Dendritic cell treated with granulocyte-macrophage colony-stimulating factor and Interleukin-4, amounts not matched to agents 40 ng/mL and 50 ng/mL, for 4 days (primary cell): Measurements from ENCODE around the gene HDAC4.

ENCODE experiments used
- H3K27ac Mint-ChIP-seq: one replicate; pipeline ENCODE4 v1.8.0; 2022; ENCODE audit warnings: mild to moderate bottlenecking, mixed read lengths
- H3K27me3 Mint-ChIP-seq: one replicate; pipeline ENCODE4 v1.8.0; 2022; ENCODE audit warnings: mild to moderate bottlenecking, mixed read lengths
- H3K36me3 Mint-ChIP-seq: one replicate; pipeline ENCODE4 v1.8.0; 2022; ENCODE audit warnings: low read depth, mixed read lengths
- H3K4me1 Mint-ChIP-seq: one replicate; pipeline ENCODE4 v1.8.0; 2022; ENCODE audit warnings: low read depth, mixed read lengths
- H3K4me3 Mint-ChIP-seq: one replicate; pipeline ENCODE4 v1.8.0; 2022; ENCODE audit warnings: mild to moderate bottlenecking, moderate library complexity, mixed read lengths
- H3K9me3 Mint-ChIP-seq: one replicate; pipeline ENCODE4 v1.8.0; 2022; ENCODE audit warnings: mixed read lengths
- intact Hi-C: fragments of 100-400 bp; cut with micrococcal nuclease; formaldehyde crosslinking; loops from one replicate; pipeline ENCODE4 v1.15.0; 2022

The HDAC4 gene

DNA sequence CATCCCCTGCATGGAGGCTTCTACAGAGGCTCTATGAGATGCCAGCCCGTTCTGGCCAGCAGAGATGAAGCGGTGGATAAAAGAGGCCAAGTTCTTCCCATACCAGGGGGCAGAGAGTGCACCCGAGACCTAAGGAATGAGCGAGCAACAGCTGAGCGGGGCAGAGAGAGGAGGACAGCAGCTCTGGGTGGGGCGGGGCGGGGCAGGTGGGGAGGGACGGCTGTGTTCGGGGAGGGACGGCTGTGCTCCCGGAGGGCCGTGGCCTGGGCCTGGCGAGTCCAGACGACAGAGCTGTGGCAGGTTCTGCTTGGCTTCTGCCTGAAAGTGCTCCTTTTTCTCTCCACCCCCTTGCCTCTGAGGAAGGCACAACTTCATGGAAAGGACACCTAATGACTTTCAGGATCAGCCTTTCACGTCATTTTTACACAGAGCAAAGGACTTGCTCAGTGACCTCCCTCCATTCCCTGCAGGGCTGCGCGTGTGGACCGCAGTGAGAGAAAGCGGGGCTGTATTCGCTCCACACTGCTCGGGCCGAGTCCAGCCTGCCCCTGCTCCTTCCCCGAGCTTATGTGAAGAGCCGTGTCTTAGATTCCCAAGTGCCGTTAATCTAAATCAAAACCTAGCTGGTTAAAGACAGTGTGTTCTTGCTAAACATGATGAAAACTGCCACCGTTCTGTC, 232.9 kb downstream of the HDAC4 start:
- Mint-ChIP-seq H3K9me3 (peaks cover 24% of the 10 kb centered on the region), H3K4me1 (peaks cover 7% of the 10 kb centered on the region), H3K36me3 (peaks cover 90% of the 10 kb centered on the region), H3K4me3 (no peak overlapping the region), H3K27me3 (no peaks in the 10 kb centered on the region), H3K27ac (no peak overlapping the region)
- intact Hi-C loops, result no loop called here

DNA sequence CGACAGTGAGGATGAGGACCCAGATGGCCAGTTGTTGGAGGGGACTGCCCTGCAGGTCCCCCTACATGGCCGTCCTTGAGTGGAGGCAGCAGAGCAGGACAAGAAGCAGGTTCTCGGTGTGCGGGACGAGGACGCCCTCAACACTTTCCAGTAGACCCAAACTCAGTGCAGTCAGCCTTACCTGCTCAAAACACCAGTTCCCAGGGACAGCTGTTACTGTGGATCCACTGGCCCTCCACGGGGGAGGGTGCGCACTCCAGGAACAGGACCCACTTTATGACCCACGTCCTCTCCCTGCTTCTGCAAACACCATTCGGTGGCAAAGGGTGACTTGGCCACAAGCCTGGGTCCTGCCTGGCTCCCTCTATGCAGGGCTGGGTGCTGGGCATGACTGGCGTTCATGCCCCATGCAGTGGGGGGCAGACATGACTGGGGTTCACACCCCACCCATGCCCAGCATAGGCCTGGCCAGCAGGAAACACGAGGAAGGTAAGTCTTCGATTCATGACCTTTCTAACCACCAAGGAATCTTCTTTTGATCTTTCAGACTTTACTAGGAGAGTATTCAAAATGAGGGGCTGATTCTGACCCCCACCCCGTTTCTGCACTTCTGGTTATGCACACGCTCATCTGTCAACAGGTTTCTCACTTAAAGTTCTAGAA, 233.7 kb downstream of the HDAC4 start:
- Mint-ChIP-seq H3K4me3 (no peak overlapping the region), H3K36me3 (peaks cover 91% of the 10 kb centered on the region), H3K4me1 (peaks cover 7% of the 10 kb centered on the region), H3K9me3 (peaks cover 16% of the 10 kb centered on the region), H3K27ac (no peak overlapping the region), H3K27me3 (no peaks in the 10 kb centered on the region)
- intact Hi-C loops, result no loop called here

DNA sequence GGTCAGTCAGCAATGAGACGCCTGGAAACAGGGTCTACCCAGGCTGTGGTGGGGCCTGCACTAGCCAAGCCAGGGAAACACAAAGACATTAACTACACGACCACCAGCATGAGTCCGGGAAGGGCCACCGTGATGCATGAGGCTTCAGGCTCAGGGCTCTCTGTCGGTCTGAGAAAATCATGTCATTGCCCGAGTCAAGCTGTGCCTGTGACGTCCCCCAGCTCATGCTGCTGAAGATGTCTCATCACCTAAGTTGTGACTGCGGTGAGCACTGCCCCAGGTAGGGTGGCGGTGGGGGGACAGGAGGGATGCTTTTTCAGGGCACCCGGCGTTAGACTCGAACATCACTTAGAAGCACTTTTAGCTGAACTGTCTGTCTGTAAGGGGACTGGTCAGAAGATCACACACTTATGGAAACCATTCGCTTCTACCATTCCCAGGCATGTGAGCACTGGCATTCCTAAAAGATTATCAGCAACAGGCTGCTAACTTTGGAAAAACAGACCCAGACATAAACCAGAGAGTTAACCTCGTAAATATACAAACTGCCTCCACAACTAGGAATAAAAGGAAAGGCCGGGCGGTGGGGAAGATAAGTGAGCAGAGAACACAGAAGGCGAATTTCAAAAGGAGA, 234.5 kb downstream of the HDAC4 start:
- Mint-ChIP-seq H3K27ac (no peak overlapping the region), H3K27me3 (no peaks in the 10 kb centered on the region), H3K9me3 (peaks cover 9% of the 10 kb centered on the region), H3K4me1 (peaks cover 7% of the 10 kb centered on the region), H3K36me3 (peaks cover 93% of the 10 kb centered on the region), H3K4me3 (no peak overlapping the region)
- intact Hi-C loops, result no loop called here

DNA sequence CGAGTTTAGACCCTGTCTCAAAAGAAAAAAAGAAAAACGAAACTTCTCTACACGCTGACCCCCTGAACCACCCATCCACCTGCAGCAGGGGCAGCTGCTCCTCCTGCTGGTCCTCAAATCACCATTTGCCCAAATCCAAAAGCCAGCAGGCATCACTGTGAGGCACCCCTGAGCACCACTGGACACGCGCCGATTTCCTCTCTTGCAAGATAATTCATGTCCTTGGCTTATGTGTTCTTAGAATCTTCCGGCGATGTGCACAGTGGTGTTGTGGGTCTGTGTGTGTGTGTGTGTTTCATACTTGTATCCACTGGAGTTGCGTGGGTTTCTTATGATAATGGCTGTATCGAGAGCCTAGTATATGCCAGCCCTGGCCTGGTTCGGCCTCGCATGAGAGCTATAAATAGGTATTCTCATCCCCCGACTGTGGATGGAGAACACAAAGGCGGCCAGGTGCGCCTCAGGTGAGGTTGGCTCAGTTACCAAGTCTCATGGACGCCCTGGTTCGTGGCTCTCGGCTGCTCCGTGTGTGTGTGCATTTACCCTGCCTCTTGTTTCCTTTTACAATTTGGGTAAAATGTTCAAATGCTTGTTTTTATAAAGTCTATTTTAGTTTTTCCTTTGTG, 235.5 kb downstream of the HDAC4 start:
- intact Hi-C loops, result no loop called here
- H3K9me3 Mint-ChIP-seq, result no peaks in the 10 kb centered on the region
- no peak overlapping the region for H3K27ac Mint-ChIP-seq
- H3K27me3 Mint-ChIP-seq, result no peaks in the 10 kb centered on the region
- H3K4me1 Mint-ChIP-seq, result peaks cover 7% of the 10 kb centered on the region
- H3K4me3 Mint-ChIP-seq, result no peak overlapping the region
- H3K36me3 Mint-ChIP-seq, result peaks cover 93% of the 10 kb centered on the region

DNA sequence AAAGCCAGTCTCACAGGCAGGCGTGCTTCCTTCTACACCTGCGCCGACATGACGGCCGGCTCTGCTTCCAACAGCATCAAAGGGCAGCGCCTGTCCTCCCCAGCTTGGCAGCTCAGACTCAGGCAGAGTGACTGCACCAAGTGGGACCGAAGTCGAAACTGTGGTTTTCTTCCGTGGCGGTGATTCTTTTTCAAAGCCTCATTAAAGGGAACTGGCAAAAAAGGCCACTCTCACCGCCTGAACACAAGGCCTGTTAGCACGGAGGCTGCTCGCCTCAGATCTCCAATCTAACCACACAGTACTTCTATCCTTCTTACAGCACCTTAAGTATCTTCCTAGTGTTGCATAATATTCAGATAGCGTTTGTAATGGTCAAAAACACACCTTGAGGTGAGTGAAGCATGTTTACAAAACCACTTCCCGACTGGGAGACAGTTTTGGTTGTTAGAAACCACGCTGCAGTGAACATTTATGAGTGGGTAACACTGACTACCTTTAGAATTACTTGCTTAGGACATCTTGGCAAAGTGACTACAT, 236.4 kb downstream of the HDAC4 start:
- peaks cover 96% of the 10 kb centered on the region for H3K36me3 Mint-ChIP-seq

DNA sequence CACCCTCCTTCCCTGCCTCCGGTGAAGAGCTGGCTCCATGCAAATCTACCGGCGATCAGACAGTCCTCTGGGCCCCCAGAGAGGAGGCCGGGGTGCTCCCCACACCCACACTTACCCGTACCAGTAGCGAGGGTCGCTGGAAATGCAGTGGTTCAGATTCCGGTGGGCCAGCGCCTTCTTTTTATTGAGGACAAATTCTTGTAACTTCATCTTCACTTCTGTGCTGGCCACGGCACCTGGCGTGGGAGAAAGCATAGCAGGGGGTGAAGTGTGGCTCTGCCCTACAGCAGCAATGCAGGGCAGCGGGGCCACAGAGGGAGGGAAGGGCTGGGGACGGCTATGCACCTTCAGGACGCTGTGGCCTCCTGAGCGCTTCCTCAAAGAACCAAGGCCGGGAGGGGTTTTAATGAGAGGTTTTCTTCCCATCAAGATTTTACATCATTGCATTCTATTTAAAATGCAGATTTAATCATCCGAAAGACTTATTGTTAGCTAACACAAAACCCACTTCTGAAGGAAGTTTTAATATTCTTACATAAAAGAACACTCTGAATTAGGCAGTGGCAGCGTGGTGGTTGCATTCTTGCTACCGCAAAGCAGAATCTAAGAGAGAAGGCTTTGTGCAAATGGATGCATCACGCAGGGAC, 237.0 kb downstream of the HDAC4 start:
- H3K27ac Mint-ChIP-seq, result no peak overlapping the region
- intact Hi-C loops, result no loop called here
- peaks cover 96% of the 10 kb centered on the region for H3K36me3 Mint-ChIP-seq
- H3K4me3 Mint-ChIP-seq, result no peak overlapping the region
- H3K4me1 Mint-ChIP-seq, result peaks cover 7% of the 10 kb centered on the region
- no peaks in the 10 kb centered on the region for H3K9me3 Mint-ChIP-seq
- H3K27me3 Mint-ChIP-seq, result no peaks in the 10 kb centered on the region

More for the DNA sequence above, 236.4 kb downstream of the HDAC4 start:
- H3K27me3 Mint-ChIP-seq, result no peaks in the 10 kb centered on the region
- H3K9me3 Mint-ChIP-seq, result no peaks in the 10 kb centered on the region
- peaks cover 7% of the 10 kb centered on the region for H3K4me1 Mint-ChIP-seq
- H3K4me3 Mint-ChIP-seq, result no peak overlapping the region
- intact Hi-C loops, result no loop called here
- no peak overlapping the region for H3K27ac Mint-ChIP-seq

DNA sequence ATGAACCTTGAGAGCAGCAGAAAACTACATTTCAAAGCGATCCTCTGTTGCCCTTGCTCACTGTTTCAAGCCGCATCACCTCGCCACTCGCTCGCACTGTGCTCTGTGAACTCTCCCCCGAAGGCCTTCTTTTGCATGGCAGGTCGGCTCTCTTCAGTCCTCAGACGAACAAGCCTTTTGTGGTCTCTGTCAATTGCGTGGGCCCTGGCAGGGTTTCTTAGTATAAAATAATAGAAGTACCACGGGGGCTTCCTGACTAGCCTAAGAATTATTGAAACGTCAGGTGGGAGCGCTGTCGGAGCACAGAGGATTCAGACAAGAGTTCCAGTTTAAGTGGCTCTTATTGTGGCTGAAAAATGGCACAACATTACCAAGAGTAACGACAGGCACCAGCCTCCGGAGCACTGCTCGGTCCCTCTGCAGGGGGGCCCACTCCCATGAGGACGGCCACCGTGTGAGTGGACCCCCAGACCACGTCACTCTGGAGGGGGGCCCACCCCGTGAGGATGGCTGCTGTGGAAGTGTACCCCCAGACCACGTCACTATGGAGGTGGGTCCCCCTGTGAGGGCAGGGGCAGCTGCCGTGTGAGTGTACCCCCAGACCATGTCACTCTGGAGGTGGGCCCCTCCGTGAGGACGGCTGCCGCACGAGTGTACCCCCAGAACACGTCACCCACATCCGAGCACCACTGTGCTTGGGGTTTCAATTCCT, 237.7 kb downstream of the HDAC4 start:
- intact Hi-C loops, result no loop called here
- Mint-ChIP-seq H3K27ac (no peak overlapping the region), H3K4me3 (no peak overlapping the region), H3K36me3 (peaks cover 96% of the 10 kb centered on the region), H3K4me1 (peaks cover 7% of the 10 kb centered on the region), H3K27me3 (no peaks in the 10 kb centered on the region), H3K9me3 (no peaks in the 10 kb centered on the region)

DNA sequence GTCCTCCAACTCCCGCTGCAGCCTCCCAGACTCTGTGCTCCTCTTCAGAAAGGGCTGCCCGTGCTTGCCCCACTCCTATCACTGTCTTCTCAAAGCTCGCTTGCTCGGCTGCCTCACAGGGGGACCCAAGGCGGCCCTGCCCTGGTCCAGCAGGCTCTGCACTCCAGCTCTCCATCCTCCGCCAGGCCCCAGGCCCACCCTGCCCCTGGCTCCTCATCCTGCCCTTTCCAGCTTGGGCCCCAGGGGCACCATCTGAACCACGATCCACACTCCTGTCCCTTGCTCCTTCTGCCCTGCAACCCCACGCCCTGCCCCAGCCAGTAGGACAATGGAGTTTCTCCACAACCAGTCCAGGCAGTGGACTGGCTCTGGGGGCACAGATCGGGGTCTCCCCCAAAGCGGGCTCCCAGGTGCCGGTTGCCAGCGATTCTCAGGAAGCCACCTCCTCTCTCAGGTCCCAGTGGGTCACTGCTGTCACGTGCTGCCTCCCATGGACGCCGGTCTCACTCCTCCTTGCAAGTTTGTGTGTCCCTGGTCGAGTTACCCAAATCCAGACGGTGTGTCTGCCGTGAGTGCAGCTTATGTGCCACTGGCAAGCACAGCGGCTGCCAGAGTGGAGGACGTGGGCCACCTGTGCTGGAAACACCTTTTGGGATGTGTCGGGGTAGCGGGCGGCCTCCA, 238.5 kb downstream of the HDAC4 start:
- H3K4me1 Mint-ChIP-seq, result peaks cover 7% of the 10 kb centered on the region
- H3K36me3 Mint-ChIP-seq, result peaks cover 94% of the 10 kb centered on the region
- no peaks in the 10 kb centered on the region for H3K27me3 Mint-ChIP-seq
- no peak overlapping the region for H3K27ac Mint-ChIP-seq
- no peak overlapping the region for H3K4me3 Mint-ChIP-seq
- H3K9me3 Mint-ChIP-seq, result no peaks in the 10 kb centered on the region
- intact Hi-C loops, result no loop called here

DNA sequence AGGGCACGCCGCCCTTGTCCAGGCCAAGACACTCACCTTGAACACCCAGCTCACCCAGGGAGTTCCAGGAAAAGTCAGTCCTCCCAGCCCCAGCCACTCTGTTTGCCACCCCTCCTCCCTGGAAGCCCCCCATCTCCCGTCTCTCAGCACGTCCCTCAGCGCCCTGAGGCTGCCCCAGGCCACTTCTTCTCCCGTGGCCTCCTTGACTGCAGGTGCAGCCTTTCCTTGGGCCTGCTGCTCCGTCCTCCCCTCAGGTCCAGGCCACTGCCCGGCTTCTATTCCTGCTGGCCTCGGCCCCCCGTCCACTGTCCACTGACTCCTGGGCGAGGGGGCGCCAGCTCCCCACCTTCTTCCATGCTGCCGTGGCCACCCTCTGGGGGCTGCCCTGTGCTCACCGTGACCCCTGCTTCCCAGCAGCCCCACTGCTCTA, 239.1 kb downstream of the HDAC4 start:
- Mint-ChIP-seq H3K27ac (no peak overlapping the region), H3K4me3 (no peak overlapping the region), H3K36me3 (peaks cover 94% of the 10 kb centered on the region), H3K9me3 (no peaks in the 10 kb centered on the region), H3K4me1 (peaks cover 7% of the 10 kb centered on the region), H3K27me3 (no peaks in the 10 kb centered on the region)
- intact Hi-C loops, result no loop called here

DNA sequence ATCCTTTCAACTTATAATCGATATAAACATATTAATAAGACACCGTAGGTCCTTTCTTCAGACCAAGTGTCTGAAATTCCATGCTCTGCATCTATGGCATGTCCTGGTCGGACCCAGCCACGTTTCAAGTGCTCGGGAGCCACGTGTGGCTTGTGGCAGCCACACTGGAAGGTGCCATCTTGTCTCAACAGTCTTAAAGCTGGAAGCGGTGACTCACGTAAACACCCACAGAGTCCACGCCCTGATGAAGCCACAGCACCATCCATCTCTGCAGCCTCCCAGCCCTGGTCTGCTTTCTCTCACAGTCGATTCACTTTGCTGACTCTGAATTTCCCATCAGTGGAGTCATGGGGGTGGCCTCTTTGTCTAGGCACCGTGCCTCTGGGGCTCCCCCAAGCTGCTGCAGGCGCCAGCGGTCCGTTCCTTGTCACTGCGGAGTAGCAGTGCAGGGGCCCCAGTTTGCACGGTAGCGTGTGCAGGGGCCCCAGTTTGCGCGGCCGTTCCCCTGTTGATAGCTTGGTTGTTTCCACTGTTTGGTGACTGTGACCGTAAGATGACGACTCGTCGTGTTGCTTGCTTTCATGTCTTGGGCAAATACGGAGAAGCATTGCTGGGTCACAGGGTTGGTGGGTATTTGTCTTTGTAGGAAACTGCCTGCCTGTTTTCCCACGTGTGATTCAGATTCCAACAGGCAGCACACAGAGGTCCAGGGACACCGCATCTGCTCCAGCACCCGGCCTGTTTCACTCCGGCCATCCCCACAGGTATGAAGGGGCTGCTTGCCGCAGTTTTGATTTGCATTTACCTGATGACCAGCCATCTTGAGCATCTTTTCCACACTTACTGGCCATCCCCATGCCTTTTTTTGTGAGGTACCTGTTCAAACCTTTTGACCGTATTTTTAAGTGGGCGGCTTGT, 240.3 kb downstream of the HDAC4 start:
- no peak overlapping the region for H3K4me3 Mint-ChIP-seq
- intact Hi-C loops, result no loop called here
- no peaks in the 10 kb centered on the region for H3K27me3 Mint-ChIP-seq
- H3K27ac Mint-ChIP-seq, result no peak overlapping the region
- H3K4me1 Mint-ChIP-seq, result peaks cover 7% of the 10 kb centered on the region
- peaks cover 94% of the 10 kb centered on the region for H3K36me3 Mint-ChIP-seq
- H3K9me3 Mint-ChIP-seq, result no peaks in the 10 kb centered on the region

DNA sequence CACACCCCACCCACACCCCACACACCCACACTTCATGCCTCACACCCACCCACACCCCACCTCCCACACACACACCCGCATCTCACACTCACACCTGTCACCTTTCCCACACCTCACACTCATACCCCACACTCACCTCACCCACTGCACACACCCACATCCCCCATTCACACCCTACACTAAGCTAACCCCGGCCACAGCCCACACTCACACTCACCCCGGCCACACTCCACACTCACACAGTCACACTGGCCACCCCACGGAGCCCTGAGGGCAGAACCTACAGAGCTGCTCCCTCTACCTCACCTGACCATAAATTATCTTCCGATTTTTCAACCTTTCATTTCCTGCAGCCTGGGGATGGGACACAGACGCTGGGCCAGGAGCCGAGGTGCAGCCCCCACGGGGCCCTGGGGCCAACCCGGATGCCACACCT, 241.3 kb downstream of the HDAC4 start:
- intact Hi-C loops, result no loop called here
- Mint-ChIP-seq H3K36me3 (peaks cover 97% of the 10 kb centered on the region), H3K27ac (no peak overlapping the region), H3K27me3 (no peaks in the 10 kb centered on the region), H3K9me3 (no peaks in the 10 kb centered on the region), H3K4me3 (no peak overlapping the region), H3K4me1 (no peaks in the 10 kb centered on the region)
